DMS114 treated with DMSO at 0.1 percent for 48 hours (cell line): ENCODE results near the gene TMEM179B.

Experiments used
- DNase-seq: peaks from one replicate; lab custom pipeline; 2025; ENCODE audit not compliant: unreplicated experiment; lab: John Stamatoyannopoulos, UW

TMEM179B gene

GRCh38 chr11:62831520-62832335 is 44.5 kb downstream of the TMEM179B start, which contains the start of gene STX5:
TSS of gene STX5 (minus strand) at chr11:62832051. CDS start at chr11:62831243, 808 bp downstream.
- DNase-seq = peak; percentile 95

- DNase-seq = no peak
Observed at GRCh38 chr11:62832336-62833234, 45.4 kb downstream of the TMEM179B start, which contains the start of gene TEX54. TSS of gene TEX54 (minus strand) at chr11:62832841.

- DNase-seq = no peak
Observed at GRCh38 chr11:62835336-62835735, 48.1 kb downstream of the TMEM179B start.

- peak; percentile 87 for DNase-seq
Observed at GRCh38 chr11:62839050-62839945, 52.1 kb downstream of the TMEM179B start, which contains the start of gene WDR74. TSS of gene WDR74 (minus strand) at chr11:62839590. CDS start at chr11:62839570, 20 bp downstream.
